Left lung (tissue), 10 donors: Measurements from ENCODE around the gene RALBP1. TPM values are rescaled to one million over a fixed set of nuclear protein-coding genes. Genes with fewer than 3 reads are reported as not detected.

Experiments
- ATAC-seq: fragments of 200-7000 bp; cut with Tn5 transposase; one replicate; pipeline ENCODE4 v1.9.1; 2020; ENCODE audit warnings: moderate library complexity
- DNase-seq, 4 donors: peaks; one replicate each; pipeline ENCODE4 v3.0.0-alpha.2; 2013 to 2020
- H3K27ac ChIP-seq, 2 donors: fragments of 200-600 bp; sonication (generic) in 1 of 2; one replicate each; pipeline versions ENCODE4 v1.5.0 to v1.8.0; 2020 to 2021
- H3K27me3 ChIP-seq, 2 donors: fragments of 200-600 bp; sonication (generic) in 1 of 2; one replicate each; pipeline versions ENCODE4 v1.5.0 to v1.8.0; 2020 to 2021
- H3K36me3 ChIP-seq, 2 donors: fragments of 200-600 bp; sonication (generic) in 1 of 2; one replicate each; pipeline versions ENCODE4 v1.5.0 to v1.8.0; 2020 to 2021
- H3K4me1 ChIP-seq, 2 donors: fragments of 200-600 bp; one replicate each; pipeline ENCODE4 v1.8.0; 2021
- H3K4me3 ChIP-seq, 2 donors: fragments of 200-600 bp; sonication (generic) in 1 of 2; one replicate each; pipeline versions ENCODE4 v1.5.0 to v1.8.0; 2020 to 2021; ENCODE audit warnings: mild to moderate bottlenecking in 1 of 2
- H3K9me3 ChIP-seq, 2 donors: fragments of 200-600 bp; sonication (generic) in 1 of 2; one replicate each; pipeline versions ENCODE4 v1.5.0 to v1.8.0; 2020 to 2021
- intact Hi-C, 2 donors: fragments of 100-400 bp; cut with DNase I; formaldehyde crosslinking; loops; one replicate each; pipeline versions ENCODE4 v1.11.2 to v1.14.2; 2022
- polyA plus RNA-seq, 6 donors: library from polyadenylated mRNA; unstranded; fragments of 120-200 nt; gene quantifications; one replicate each; pipeline ENCODE4 v1.2.1, GENCODE V29; 2013; ENCODE audit not compliant: insufficient read length in 6 of 6
- total RNA-seq, 2 donors: library from RNA; stranded (reverse); fragmentation: NEBNext Ultra II Directional; extraction: Animal tissue kit (Norgen Biotek cat#: 25700); gene quantifications; one replicate each; pipeline ENCODE4 v1.2.1, GENCODE V29; 2021
- TF ChIP-seq, protein P1 (sequence below), 2 donors: fragments of 200-600 bp; sonication (generic) in 1 of 2; IDR thresholded peaks; one replicate each; pipeline versions ENCODE4 v1.5.0 to v1.8.0; 2021; ENCODE audit warnings: antibody characterized with exemption in 2 of 2
- donor health status: DM: no; HTN: yes; CAD: no.
- donor health status: DM: no; HTN: no; CAD: no.

Gene RALBP1
- total and polyA plus RNA-seq, 8 donors = 46.5 to 53.0 (median 49.9) TPM

DNA sequence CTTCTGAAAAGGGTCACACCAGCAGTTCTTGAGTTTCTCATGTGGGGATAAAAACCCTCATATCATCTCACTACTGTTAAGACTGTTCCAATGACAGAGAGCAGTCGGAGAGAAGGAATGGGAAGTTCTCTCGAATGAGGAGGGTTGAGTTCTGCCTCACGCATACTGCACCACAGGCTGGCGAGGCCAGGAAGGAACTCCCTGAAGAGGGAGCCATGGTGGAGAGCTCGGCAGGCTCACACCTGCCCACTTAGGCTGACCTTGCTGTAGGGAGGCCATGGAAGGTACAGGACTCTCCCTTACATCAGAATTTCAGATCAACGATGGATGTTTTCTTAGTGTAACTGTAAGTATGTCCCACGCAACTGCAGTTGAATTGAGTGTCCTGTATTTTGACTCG is 64.6 kb downstream of the RALBP1 start:
- DNase-seq (no peak), ATAC-seq (no peak)
- Histone ChIP-seq H3K9me3 (no peaks in the 10 kb centered on the region), H3K27ac (no peak overlapping the region), H3K4me3 (no peak overlapping the region), H3K4me1 (no peaks in the 10 kb centered on the region), H3K27me3 (no peaks in the 10 kb centered on the region), H3K36me3 (peaks cover 0 to 47% of the 10 kb centered on the region in 2 donors)
- intact Hi-C loops = no loop called here
- TF ChIP-seq, protein P1, sequence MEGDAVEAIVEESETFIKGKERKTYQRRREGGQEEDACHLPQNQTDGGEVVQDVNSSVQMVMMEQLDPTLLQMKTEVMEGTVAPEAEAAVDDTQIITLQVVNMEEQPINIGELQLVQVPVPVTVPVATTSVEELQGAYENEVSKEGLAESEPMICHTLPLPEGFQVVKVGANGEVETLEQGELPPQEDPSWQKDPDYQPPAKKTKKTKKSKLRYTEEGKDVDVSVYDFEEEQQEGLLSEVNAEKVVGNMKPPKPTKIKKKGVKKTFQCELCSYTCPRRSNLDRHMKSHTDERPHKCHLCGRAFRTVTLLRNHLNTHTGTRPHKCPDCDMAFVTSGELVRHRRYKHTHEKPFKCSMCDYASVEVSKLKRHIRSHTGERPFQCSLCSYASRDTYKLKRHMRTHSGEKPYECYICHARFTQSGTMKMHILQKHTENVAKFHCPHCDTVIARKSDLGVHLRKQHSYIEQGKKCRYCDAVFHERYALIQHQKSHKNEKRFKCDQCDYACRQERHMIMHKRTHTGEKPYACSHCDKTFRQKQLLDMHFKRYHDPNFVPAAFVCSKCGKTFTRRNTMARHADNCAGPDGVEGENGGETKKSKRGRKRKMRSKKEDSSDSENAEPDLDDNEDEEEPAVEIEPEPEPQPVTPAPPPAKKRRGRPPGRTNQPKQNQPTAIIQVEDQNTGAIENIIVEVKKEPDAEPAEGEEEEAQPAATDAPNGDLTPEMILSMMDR (IDR thresholded peaks at IDR 0.05) = no peak

DNA sequence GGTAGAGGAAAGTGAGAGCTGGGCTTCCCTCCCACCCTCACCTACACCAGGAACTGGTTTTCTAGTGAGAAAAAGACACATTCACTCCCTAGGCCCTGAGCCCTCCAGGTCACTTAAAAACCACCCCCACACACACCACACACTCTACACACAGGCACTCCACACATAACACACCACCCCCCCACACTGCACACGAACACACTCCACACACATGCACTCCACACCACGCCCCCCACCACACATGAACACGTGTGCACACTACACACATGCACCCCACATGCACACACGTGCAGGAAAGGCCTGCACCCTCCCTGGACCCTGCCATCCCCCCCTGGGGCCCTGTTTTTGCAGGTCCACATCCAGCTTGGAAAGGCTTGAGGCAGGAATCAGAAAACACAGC is 67.6 kb downstream of the RALBP1 start:
- H3K4me3 ChIP-seq = no peak overlapping the region
- ATAC-seq (no peak), DNase-seq (no peak)
- H3K9me3 ChIP-seq = no peaks in the 10 kb centered on the region
- peaks cover 0 to 53% of the 10 kb centered on the region in 2 donors for H3K36me3 ChIP-seq
- H3K27ac ChIP-seq = no peak overlapping the region
- no peaks in the 10 kb centered on the region for H3K27me3 ChIP-seq
- H3K4me1 ChIP-seq = no peaks in the 10 kb centered on the region
- TF ChIP-seq, protein P1 (IDR thresholded peaks at IDR 0.05) = no peak
- intact Hi-C loops = no loop called here

DNA sequence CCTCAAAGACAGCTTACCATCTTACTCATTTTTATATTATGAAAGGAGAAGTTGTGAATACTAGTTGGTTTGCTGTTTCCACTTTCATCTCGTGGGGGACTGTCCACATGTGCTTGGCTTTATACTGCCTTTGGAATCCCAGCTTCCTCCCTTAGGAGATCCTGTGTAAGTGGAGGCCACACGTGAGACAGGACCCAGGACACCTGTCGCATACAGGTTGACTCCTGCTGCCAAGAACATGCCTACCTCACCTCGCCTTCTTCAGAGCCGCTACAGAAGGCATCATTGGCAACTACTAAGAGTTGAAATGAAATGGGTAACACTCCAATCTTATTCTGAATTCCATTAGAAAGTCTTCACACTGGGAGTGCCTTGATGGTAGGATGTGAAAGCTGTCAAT is 69.7 kb downstream of the RALBP1 start:
- peaks cover 0 to 8% of the 10 kb centered on the region in 2 donors for H3K4me1 ChIP-seq
- peaks cover 0 to 57% of the 10 kb centered on the region in 2 donors for H3K36me3 ChIP-seq
- H3K27ac ChIP-seq = no peak overlapping the region
- DNase-seq (no peak), ATAC-seq (no peak)
- no peaks in the 10 kb centered on the region for H3K27me3 ChIP-seq
- TF ChIP-seq, protein P1 (IDR thresholded peaks at IDR 0.05) = no peak
- intact Hi-C loops = no loop called here
- no peaks in the 10 kb centered on the region for H3K9me3 ChIP-seq
- no peak overlapping the region for H3K4me3 ChIP-seq

DNA sequence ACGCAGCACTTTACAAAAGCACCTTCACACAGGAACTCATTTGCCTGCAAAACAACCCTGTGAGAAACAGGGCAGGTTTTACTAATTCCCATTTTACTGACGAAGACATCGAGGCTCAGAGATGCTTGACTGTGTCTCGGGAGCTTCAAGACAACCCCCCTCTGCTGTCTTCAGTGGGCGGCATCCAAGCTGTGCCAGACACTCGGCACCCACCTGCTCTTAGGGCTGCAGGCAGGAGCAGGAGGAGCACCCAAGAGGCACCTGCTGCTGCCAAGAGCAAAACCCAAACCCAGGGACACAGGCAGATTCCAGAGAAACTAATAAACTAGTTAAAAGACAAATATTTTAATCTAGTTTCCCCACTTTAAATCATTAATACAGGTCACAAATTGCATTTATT is 71.2 kb downstream of the RALBP1 start:
- ATAC-seq = no peak
- H3K36me3 ChIP-seq = peaks cover 0 to 71% of the 10 kb centered on the region in 2 donors
- no peak for DNase-seq
- no peaks in the 10 kb centered on the region for H3K27me3 ChIP-seq
- no peak overlapping the region for H3K4me3 ChIP-seq
- H3K27ac ChIP-seq = no peak overlapping the region
- TF ChIP-seq, protein P1 (IDR thresholded peaks at IDR 0.05) = no peak
- H3K4me1 ChIP-seq = peaks cover 0 to 11% of the 10 kb centered on the region in 2 donors
- no peaks in the 10 kb centered on the region for H3K9me3 ChIP-seq
- intact Hi-C loops = no loop called here

DNA sequence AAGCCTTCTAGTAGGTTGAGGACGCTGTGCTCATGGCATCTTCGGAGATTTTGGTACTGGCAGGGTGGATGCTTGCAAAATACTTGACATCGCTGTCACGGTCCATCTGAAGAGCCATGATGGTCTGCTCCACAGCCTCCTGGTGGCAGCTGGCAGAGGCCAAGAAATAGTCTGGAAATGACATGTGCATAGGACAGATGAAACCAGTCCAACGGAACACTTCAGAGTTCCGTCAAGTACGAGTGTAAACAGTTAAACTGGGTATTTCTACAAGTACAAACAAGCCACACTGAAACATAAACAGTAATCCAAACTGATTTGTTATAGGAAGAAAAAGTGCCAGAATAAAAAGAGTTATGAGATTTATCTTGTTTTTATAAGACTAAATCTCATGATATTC is 72.5 kb downstream of the RALBP1 start:
- no peaks in the 10 kb centered on the region for H3K27me3 ChIP-seq
- H3K9me3 ChIP-seq = no peaks in the 10 kb centered on the region
- peaks cover 0 to 11% of the 10 kb centered on the region in 2 donors for H3K4me1 ChIP-seq
- H3K4me3 ChIP-seq = no peak overlapping the region
- DNase-seq = peak in 1 of 4 donors; percentile 17
- intact Hi-C loops = no loop called here
- peaks cover 0 to 85% of the 10 kb centered on the region in 2 donors for H3K36me3 ChIP-seq
- peak; percentile 58 for ATAC-seq
- no peak overlapping the region for H3K27ac ChIP-seq
- TF ChIP-seq, protein P1 (IDR thresholded peaks at IDR 0.05) = no peak
